GM12878 (cell line): ENCODE data around the gene ATP7B. TPM values are rescaled to one million over a fixed set of nuclear protein-coding genes. Genes with fewer than 3 reads are reported as not detected.

Experiments
- ATAC-seq: fragments of 200-7000 bp; cut with Tn5 transposase; 3 replicates; pipeline ENCODE4 v1.9.1; 2020; ENCODE audit warnings: mild to moderate bottlenecking, moderate library complexity
- BruUV-seq: library from RNA; stranded (reverse); fragments of 400-500 nt; replicated peaks from 2 replicates; lab custom pipeline; 2021; lab: Mats Ljungman, UMichigan
- CTCF ChIA-PET: fragments of 300-600 bp; sonication (Branson Sonifier 250); formaldehyde crosslinking; extraction: SDS; loops from one replicate; lab custom pipeline; 2021; ENCODE audit warnings: inconsistent platforms; lab: Yijun Ruan, JAX
- POLR2A ChIA-PET: fragments of 350-600 bp; formaldehyde crosslinking; extraction: SDS; loops from one replicate; lab custom pipeline; 2021; ENCODE audit warnings: inconsistent platforms; lab: Charles Lee
- RAD21 ChIA-PET: fragments of 300-600 bp; sonication (Branson Sonifier 250); formaldehyde crosslinking; loops from one replicate; lab custom pipeline; 2023; ENCODE audit warnings: antibody characterized with exemption; ENCODE audit not compliant: unreplicated experiment; lab: Charles Lee
- SMC1A ChIA-PET: fragments of 300-600 bp; sonication (Branson Sonifier 250); formaldehyde crosslinking; loops from one replicate; lab custom pipeline; 2023; ENCODE audit not compliant: unreplicated experiment, uncharacterized antibody; lab: Charles Lee
- DNase-seq: peaks from one replicate; pipeline ENCODE4 v3.0.0-alpha.2; 2011; ENCODE audit warnings: low read depth, low spot score
- FAIRE-seq: peaks from 3 replicates; lab custom pipeline; 2011; peaks lifted over from hg19 to GRCh38; lab: Jason Lieb, UNC
- H2AFZ ChIP-seq: 2 replicates; pipeline ENCODE4 v1.6.0; 2011; ENCODE audit warnings: low read depth, low read length, control low read depth; ENCODE audit not compliant: control insufficient read depth
- H3K27ac ChIP-seq: 2 replicates; pipeline ENCODE4 v1.5.1; 2011; ENCODE audit warnings: control low read depth; ENCODE audit not compliant: control insufficient read depth, insufficient read depth
- H3K27me3 ChIP-seq, 2 experiments: replicated peaks in 1 of 2; 2 replicates each; pipeline versions ENCODE4 v1.6.0 to v1.6.1; 2011; ENCODE audit warnings: low read length in 1 of 2; ENCODE audit not compliant: control insufficient read depth in 2 of 2, insufficient read depth in 2 of 2
- H3K36me3 ChIP-seq, 2 experiments: 2 replicates each; pipeline ENCODE4 v1.5.1; 2011; ENCODE audit warnings: low read length in 1 of 2; ENCODE audit not compliant: control insufficient read depth in 2 of 2, insufficient read depth in 2 of 2
- H3K4me1 ChIP-seq: 2 replicates; pipeline ENCODE4 v1.6.1; 2011; ENCODE audit warnings: mild to moderate bottlenecking, low read length, moderate library complexity, mixed read lengths; ENCODE audit not compliant: control insufficient read depth, insufficient read depth
- H3K4me2 ChIP-seq: 2 replicates; pipeline ENCODE4 v1.6.0; 2011; ENCODE audit warnings: control low read depth; ENCODE audit not compliant: control insufficient read depth, insufficient read depth
- H3K4me3 ChIP-seq: fragments of 200-600 bp; sonication (generic); 2 replicates; pipeline ENCODE4 v1.5.1; 2016
- H3K79me2 ChIP-seq: 2 replicates; pipeline ENCODE4 v1.6.0; 2011; ENCODE audit warnings: low read length; ENCODE audit not compliant: control insufficient read depth, insufficient read depth
- H3K9ac ChIP-seq: 2 replicates; pipeline ENCODE4 v1.8.0; 2011; ENCODE audit warnings: low read length, control low read depth, mixed read lengths; ENCODE audit not compliant: control insufficient read depth, insufficient read depth
- H3K9me3 ChIP-seq: replicated peaks from 3 replicates; pipeline ENCODE4 v1.5.1; 2011; ENCODE audit warnings: mild to moderate bottlenecking, low read length; ENCODE audit not compliant: control insufficient read depth, insufficient read depth
- H4K20me1 ChIP-seq: 2 replicates; pipeline ENCODE4 v1.6.0; 2011; ENCODE audit not compliant: control insufficient read depth, insufficient read depth
- EP300 ChIP-seq, 2 experiments: fragments of 150-350 bp in 1 of 2; IDR thresholded peaks; 2 replicates each; pipeline ENCODE4 v1.6.1; 2011 to 2012; ENCODE audit warnings: low read depth in 2 of 2, low read length in 2 of 2, borderline replicate concordance in 1 of 2, improper control_type of control experiment in 1 of 2, inconsistent platforms in 1 of 2; ENCODE audit not compliant: control insufficient read depth in 1 of 2
- WGBS: methylation state at CpG from one replicate; pipeline ENCODE4 v1.1.6; 2016; ENCODE audit warnings: low lambda C conversion rate; ENCODE audit not compliant: insufficient replicate concordance, insufficient coverage; ENCODE audit errors: missing lambda C conversion rate; 5-methylcytosine and 5-hydroxymethylcytosine counted together
- in situ Hi-C: fragments of 300-500 bp; cut with MboI; formaldehyde crosslinking; loops from 9 replicates; pipeline ENCODE4 v1.14.3; 2018; ENCODE audit warnings: mixed read lengths
- intact Hi-C: fragments of 100-400 bp; cut with micrococcal nuclease; formaldehyde crosslinking; loops from one replicate; pipeline ENCODE4 v1.14.2; 2022; ENCODE audit not compliant: unreplicated experiment
- polyA plus RNA-seq, 11 experiments: library from polyadenylated mRNA; depleted of rRNA in 4 of 11; unstranded in 6 of 11; stranded (reverse) in 5 of 11; fragments of >200 nt; fragmentation: Nextera tagmentation in 4 of 11; fragmentation: Illumina TruSeq in 1 of 11; extraction: Ambion mirVana in 4 of 11; extraction: Trizol in 1 of 11; gene quantifications; 1 replicate in 1 of 11; 2 replicates in 10 of 11; pipeline versions ENCODE4 v1.2.1 to v1.2.3, GENCODE V29; 2011 to 2016; ENCODE audit warnings: inconsistent platforms in 2 of 11, missing spikeins in 2 of 11, low read depth in 1 of 11
- total RNA-seq, 4 experiments: library from RNA; depleted of rRNA in 3 of 4; stranded (reverse); fragments of >200 nt in 3 of 4; fragmentation: Illumina TruSeq in 1 of 4; extraction: Trizol in 1 of 4; gene quantifications; 2 replicates each; pipeline versions ENCODE4 v1.2.1 to v1.2.3, GENCODE V29; 2013 to 2021
- TF ChIP-seq, protein P1 (sequence below), 3 experiments: IDR thresholded peaks in 2 of 3; conservative IDR thresholded peaks in 1 of 3; 2 replicates each; pipeline ENCODE4 v1.5.1; 2011; ENCODE audit warnings: low read depth in 3 of 3, low read length in 3 of 3, mild to moderate bottlenecking in 3 of 3, control low read depth in 2 of 3, moderate library complexity in 2 of 3, inconsistent platforms in 1 of 3, mixed read lengths in 1 of 3; ENCODE audit not compliant: control insufficient read depth in 2 of 3, insufficient read depth in 1 of 3; ENCODE audit errors: extremely low read depth in 1 of 3

ATP7B gene
- total and polyA plus RNA-seq, 10 of the 15 experiments (the other 5 are each of a cell fraction or from before 2014, with no cell fraction given) = under 0.01 to 1.1 (median 0.06) TPM; not detected in 2

DNA sequence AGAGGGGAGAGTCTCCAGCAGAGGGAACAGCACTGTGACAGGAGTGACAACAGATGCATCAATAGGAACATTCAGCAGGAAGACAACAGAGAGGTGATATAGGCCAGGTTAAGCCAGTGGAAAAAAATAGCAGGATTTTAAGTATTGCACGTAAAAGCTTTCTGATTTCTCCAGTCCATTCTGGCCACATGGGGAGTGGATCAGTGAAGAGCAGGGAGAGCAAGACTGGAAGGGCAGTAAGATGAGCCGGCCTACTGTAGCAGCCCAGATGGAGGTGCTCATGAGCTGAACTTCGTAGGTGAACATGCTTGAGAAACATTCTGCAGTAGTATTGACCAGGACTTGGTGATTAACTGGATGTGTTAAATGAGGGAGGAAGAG is 15.0 kb upstream of the ATP7B start:
- H4K20me1 ChIP-seq = no peaks in the 10 kb centered on the region
- no peaks in the 10 kb centered on the region for H3K9me3 ChIP-seq
- no peak overlapping the region for H3K4me3 ChIP-seq
- H3K27ac ChIP-seq = no peak overlapping the region
- in situ Hi-C loops (no loop called here), intact Hi-C loops (no loop called here)
- TF ChIP-seq EP300 (IDR thresholded peaks at IDR 0.05; ENCODE audit: borderline replicate concordance in 1 of 2, control insufficient read depth in 1 of 2, low read depth in 2 of 2, low read length in 2 of 2) = no peak
- TF ChIP-seq, protein P1, sequence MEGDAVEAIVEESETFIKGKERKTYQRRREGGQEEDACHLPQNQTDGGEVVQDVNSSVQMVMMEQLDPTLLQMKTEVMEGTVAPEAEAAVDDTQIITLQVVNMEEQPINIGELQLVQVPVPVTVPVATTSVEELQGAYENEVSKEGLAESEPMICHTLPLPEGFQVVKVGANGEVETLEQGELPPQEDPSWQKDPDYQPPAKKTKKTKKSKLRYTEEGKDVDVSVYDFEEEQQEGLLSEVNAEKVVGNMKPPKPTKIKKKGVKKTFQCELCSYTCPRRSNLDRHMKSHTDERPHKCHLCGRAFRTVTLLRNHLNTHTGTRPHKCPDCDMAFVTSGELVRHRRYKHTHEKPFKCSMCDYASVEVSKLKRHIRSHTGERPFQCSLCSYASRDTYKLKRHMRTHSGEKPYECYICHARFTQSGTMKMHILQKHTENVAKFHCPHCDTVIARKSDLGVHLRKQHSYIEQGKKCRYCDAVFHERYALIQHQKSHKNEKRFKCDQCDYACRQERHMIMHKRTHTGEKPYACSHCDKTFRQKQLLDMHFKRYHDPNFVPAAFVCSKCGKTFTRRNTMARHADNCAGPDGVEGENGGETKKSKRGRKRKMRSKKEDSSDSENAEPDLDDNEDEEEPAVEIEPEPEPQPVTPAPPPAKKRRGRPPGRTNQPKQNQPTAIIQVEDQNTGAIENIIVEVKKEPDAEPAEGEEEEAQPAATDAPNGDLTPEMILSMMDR (IDR thresholded peaks at IDR 0.05 in 2 of 3, conservative IDR thresholded peaks at IDR 0.05 in 1 of 3; ENCODE audit: control insufficient read depth in 2 of 3, extremely low read depth in 1 of 3, insufficient read depth in 1 of 3, low read depth in 3 of 3, low read length in 3 of 3) = peak in 1 of 3 experiments; percentile 23; a peak in 1 of 6 replicates
- FAIRE-seq (peak; percentile 7), DNase-seq (no peak), ATAC-seq (peak; percentile 54)
- H3K36me3 ChIP-seq = peaks cover 1 to 8% of the 10 kb centered on the region in 2 experiments; a peak in 3 of 4 replicates
- no TSS peak for BruUV-seq
- ChIA-PET SMC1A (no interaction called here), CTCF (interaction anchor here (0.7 kb wide), 1 partner anchor 14 kb away, joined by 3 read pairs; the partner anchor contains the start of gene ALG11), RAD21 (no interaction called here), POLR2A (no interaction called here)
- H2AFZ ChIP-seq = no peak overlapping the region
- H3K4me1 ChIP-seq = no peaks in the 10 kb centered on the region
- H3K9ac ChIP-seq = no peak overlapping the region
- H3K4me2 ChIP-seq = no peak overlapping the region
- H3K79me2 ChIP-seq = no peaks in the 10 kb centered on the region
- H3K27me3 ChIP-seq = no peaks in the 10 kb centered on the region
- WGBS = 88% methylated on average over 3 of the region's 3 CpGs
